Activated T-helper 17 cell treated with anti-CD3 and anti-CD28 coated beads, Interleukin-2, amount 50 U/mL, for 72 hours (primary cell): Measurements from ENCODE around the gene FAM13B. TPM values are rescaled to one million over a fixed set of nuclear protein-coding genes. Genes with fewer than 3 reads are reported as not detected.
"Not testable (repeated sequence)": the region's sequence is repeated elsewhere in the genome, so short reads cannot be mapped to it uniquely, and the experiment has no call there.

Experiments
- ATAC-seq: fragments of 150-1000 bp; cut with Tn5 transposase; replicated peaks from 2 replicates; pipeline ENCODE4 v1.10.0; 2021; ENCODE audit warnings: mild to moderate bottlenecking, moderate library complexity
- H3K27ac Mint-ChIP-seq: one replicate; pipeline ENCODE4 v1.8.0; 2022; ENCODE audit warnings: mixed read lengths
- H3K27me3 Mint-ChIP-seq: one replicate; pipeline ENCODE4 v1.8.0; 2022; ENCODE audit warnings: mixed read lengths
- H3K36me3 Mint-ChIP-seq: one replicate; pipeline ENCODE4 v1.8.0; 2022; ENCODE audit warnings: low read depth, mild to moderate bottlenecking, mixed read lengths
- H3K4me1 Mint-ChIP-seq: one replicate; pipeline ENCODE4 v1.8.0; 2022; ENCODE audit warnings: mixed read lengths
- H3K4me3 Mint-ChIP-seq: one replicate; pipeline ENCODE4 v1.8.0; 2022; ENCODE audit warnings: mild to moderate bottlenecking, mixed read lengths
- H3K9me3 Mint-ChIP-seq: one replicate; pipeline ENCODE4 v1.8.0; 2022; ENCODE audit warnings: mixed read lengths
- total RNA-seq, 2 donors: library from RNA; stranded (reverse); gene quantifications; one replicate each; pipeline ENCODE4 v1.2.3, GENCODE V29; 2022

Gene FAM13B
- total RNA-seq, 2 donors from 2014 or later, result 24.4 to 30.1 TPM

DNA sequence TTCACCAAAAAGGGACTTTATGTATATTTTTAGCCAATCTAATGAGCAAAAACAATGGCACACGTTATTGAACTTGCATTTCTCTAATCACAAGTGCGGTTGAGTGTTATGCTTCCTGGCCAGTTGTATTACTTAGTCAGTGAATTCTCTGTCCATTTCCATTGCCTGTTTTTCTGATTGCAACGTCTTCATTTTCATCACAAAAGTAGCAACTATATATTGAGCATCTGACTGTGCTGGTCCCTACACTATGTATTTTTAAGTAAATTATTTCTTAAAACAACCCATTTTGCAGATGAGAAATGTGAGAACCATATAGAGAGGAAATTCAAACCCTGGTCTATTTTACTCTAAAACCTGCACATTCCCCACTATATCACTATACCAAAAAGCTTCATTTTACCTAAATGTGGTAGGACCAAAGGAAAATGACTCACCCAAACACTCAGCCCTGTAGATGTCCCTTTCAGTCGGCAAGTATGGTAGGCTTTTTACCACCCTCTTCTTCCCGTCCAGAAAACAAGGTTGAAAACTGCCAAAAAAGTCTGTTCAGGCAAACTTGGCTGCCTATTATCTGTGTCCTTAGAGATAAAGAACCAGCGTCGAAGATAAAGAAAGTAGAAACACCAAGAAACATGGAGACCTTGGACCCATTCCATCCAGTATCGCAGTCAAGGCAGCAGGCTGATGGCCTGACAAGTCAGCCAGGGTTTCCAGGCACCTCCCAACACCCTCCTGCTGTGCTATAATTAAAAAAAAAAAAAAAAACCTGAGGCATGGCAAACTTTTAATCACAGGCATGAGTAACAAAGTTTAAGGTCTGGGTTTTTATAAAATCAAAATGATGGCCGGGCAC is 18.8 kb upstream of the FAM13B start:
- Mint-ChIP-seq H3K36me3 (no peaks in the 10 kb centered on the region), H3K27me3 (no peaks in the 10 kb centered on the region), H3K4me3 (no peak overlapping the region), H3K9me3 (no peaks in the 10 kb centered on the region), H3K27ac (no peak overlapping the region), H3K4me1 (peaks cover 11% of the 10 kb centered on the region)
- peak; percentile 50 for ATAC-seq

DNA sequence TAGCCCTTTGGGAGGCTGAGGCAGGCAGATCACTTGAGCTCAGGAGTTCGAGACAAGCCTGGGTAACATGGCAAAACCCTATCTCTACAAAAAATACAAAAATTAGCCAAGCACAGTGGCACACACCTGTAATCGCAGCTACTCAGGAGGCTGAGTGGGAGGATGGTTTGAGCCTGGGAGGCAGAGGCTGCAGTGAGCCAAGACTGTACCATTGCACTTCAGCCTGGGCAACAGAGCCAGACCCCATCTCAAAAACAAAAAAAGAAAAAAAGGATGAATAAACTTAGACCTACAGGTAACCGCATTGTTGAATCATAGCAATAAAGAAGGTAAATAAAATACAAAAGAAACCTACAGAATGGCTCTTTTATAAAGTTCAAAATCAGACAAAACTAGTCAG is 12.4 kb upstream of the FAM13B start:
- H3K27ac Mint-ChIP-seq, H3K4me1 Mint-ChIP-seq, H3K4me3 Mint-ChIP-seq, H3K27me3 Mint-ChIP-seq, ATAC-seq, H3K9me3 Mint-ChIP-seq, H3K36me3 Mint-ChIP-seq: not testable (repeated sequence)

DNA sequence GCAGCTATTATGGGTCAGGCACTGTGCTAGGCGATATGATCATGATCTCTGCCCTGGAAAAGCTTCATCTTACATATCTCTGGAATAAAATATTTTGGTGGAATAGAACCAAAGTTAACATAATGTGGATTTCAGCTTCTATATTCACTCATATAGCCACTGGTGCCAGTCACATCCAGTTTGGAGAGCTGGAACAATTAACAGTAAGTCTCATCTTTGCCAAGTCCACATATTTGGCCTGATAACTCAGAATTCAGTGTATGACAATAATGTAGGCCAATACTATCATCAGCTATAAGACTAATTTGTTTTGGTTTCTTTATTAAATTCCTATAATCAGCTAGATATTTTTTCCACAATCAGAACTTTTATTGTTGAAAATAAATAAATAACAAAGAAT is 5.9 kb upstream of the FAM13B start:
- no peak for ATAC-seq
- no peaks in the 10 kb centered on the region for H3K9me3 Mint-ChIP-seq
- H3K27ac Mint-ChIP-seq, result no peak overlapping the region
- no peak overlapping the region for H3K4me3 Mint-ChIP-seq
- no peaks in the 10 kb centered on the region for H3K27me3 Mint-ChIP-seq
- H3K4me1 Mint-ChIP-seq, result peaks cover 11% of the 10 kb centered on the region
- H3K36me3 Mint-ChIP-seq, result no peaks in the 10 kb centered on the region

DNA sequence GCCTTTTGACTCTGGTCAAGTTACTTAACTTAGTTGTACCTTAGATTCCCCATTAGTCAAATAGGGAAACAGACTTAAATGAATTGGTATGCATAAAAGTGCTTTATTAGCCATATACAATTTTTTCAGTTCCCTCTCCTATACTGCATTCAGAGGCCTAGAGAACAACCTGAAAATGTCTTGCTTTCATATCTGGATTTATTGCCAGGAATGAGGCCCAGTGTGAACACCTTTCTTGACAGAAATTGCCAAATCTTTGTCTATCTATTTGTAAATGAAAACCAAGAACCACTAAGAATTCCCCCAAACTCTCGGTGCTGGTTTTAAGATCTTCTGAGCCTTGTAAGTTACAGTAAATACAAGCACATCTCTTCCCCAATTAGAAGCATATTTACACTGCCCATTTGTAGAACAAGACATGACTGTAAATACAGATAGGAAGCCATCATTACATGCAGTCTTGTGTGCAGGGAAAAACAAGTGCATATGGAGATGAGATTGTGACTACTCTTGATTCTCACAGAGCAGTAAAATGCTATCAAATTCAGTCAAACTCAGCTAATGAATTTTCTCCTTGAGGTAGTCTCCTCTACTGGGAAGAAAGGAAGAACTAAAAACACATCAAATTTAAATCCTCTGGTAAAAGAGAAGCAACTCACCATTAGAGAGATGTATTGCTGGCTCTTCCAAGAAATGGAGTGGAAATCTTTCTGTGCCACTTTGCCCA is 5.2 kb upstream of the FAM13B start:
- H3K27me3 Mint-ChIP-seq, result no peaks in the 10 kb centered on the region
- H3K4me3 Mint-ChIP-seq, result no peak overlapping the region
- H3K27ac Mint-ChIP-seq, result peak overlapping the region; percentile 56
- H3K36me3 Mint-ChIP-seq, result no peaks in the 10 kb centered on the region
- no peak for ATAC-seq
- H3K9me3 Mint-ChIP-seq, result no peaks in the 10 kb centered on the region
- H3K4me1 Mint-ChIP-seq, result peaks cover 14% of the 10 kb centered on the region

DNA sequence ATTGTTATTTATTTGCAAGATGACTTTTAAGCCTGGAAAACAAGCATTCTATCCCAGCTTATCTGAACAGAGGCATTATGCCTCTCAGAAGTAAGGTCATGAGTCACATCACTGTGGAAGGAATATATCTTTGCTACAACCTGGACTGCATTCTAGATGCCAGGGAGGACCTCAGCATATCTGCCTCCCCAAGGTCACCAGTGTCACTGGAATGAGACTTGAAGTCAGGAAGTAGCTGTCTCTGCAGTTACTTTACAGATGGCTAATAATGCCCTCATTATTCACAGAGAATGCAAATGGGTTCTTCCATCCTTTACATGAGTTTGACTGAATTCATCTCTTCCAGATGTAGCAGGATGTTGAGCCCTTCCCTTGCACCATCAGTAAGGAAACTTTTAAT is 4.4 kb upstream of the FAM13B start:
- H3K27ac Mint-ChIP-seq, result no peak overlapping the region
- H3K36me3 Mint-ChIP-seq, result peaks cover 4% of the 10 kb centered on the region
- H3K27me3 Mint-ChIP-seq, result no peaks in the 10 kb centered on the region
- H3K9me3 Mint-ChIP-seq, result no peaks in the 10 kb centered on the region
- no peak overlapping the region for H3K4me3 Mint-ChIP-seq
- peaks cover 14% of the 10 kb centered on the region for H3K4me1 Mint-ChIP-seq
- no peak for ATAC-seq

DNA sequence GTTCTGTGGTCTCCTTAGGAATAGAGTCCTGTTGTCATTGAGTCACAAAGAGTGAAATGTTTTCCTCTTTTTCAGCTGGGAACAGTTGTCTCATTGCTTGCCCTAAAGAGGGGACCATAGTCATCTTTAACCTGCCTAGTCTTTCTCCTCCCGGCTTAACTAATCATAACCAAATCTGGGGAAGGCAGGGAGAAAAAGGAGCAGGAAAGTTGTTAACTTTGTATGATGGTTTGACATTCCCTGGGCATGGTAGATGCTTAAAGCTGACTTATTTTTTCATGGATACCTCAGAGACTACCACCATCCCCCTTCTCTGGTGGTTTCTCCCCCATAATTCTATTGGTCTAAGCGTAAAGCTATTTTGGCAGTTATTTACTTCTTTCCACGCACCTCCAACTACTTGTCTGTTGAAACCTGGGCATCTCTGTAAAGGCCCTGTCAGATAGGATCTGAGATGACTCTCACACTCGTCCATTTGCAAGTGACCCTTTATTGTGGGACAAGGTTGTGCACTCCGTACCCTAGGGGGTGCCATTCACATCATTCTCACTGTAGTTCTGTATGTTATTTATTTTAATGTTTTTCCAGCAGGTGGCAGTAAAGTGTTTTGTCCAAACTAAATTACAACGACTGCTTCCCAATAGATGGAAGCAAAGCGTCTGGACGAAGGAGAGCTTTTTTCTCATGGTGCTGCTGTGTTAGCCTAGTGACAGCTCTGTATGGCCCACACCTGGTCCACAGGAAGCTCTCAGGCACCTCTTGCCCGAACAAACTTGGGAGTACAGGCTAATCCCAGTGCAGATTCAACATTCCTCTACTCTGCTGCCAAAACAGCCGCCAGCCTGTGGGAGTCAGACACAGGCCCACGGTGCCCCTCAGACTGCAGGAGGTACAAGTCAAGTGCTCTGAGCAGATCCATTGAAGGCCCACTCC is 3.0 kb upstream of the FAM13B start:
- H3K36me3 Mint-ChIP-seq, result peaks cover 18% of the 10 kb centered on the region
- ATAC-seq, result peak; percentile 65
- peaks cover 21% of the 10 kb centered on the region for H3K4me1 Mint-ChIP-seq
- H3K9me3 Mint-ChIP-seq, result no peaks in the 10 kb centered on the region
- no peak overlapping the region for H3K4me3 Mint-ChIP-seq
- no peaks in the 10 kb centered on the region for H3K27me3 Mint-ChIP-seq
- H3K27ac Mint-ChIP-seq, result no peak overlapping the region

DNA sequence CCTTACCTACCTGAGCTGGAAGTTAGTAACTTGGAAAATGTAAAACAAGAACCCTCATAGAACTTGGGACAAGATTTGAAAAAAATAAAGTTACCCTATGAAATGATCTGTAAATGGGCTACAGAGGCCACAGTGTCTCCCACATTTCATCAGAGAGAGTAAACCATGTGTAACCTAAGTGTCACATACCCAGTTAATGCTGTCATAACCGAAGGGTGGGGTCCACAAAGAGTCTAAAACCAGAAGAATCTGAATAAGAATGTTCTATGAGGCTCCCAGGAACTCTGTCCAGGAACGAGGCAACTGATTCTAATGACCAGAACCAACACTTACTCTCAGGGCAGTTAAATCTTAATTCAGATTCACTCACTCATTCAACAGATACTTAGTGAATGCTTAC is 1.0 kb upstream of the FAM13B start:
- H3K27ac Mint-ChIP-seq, result peak overlapping the region; percentile 98
- peaks cover 34% of the 10 kb centered on the region for H3K4me1 Mint-ChIP-seq
- peak overlapping the region; percentile 99 for H3K4me3 Mint-ChIP-seq
- peaks cover 38% of the 10 kb centered on the region for H3K36me3 Mint-ChIP-seq
- H3K27me3 Mint-ChIP-seq, result no peaks in the 10 kb centered on the region
- ATAC-seq, result no peak
- no peaks in the 10 kb centered on the region for H3K9me3 Mint-ChIP-seq

DNA sequence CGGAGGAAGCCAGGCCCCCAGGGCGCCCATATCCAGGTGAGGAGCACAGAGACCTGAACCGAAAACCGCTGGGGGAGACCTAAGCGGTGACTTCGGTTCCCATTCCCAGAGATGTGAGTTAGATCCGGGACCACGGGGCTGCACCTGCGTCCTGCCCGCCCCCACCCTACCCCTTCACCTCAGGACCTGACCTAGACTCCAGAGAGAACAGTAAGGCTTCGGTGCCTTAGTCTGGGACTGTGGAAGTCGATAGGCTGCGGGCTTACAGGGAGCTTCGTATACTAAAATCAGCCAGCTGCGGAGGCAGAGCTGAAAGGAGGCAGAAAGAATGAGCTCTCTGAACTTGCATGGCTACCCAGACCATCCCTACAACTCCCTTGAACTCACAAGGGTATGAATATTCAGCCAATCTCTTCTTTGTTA is 518 bp upstream of the FAM13B start:
- Mint-ChIP-seq H3K36me3 (peaks cover 38% of the 10 kb centered on the region), H3K4me3 (peak overlapping the region; percentile 99), H3K4me1 (peaks cover 34% of the 10 kb centered on the region), H3K27me3 (no peaks in the 10 kb centered on the region), H3K27ac (peak overlapping the region; percentile 98), H3K9me3 (no peaks in the 10 kb centered on the region)
- no peak for ATAC-seq

DNA sequence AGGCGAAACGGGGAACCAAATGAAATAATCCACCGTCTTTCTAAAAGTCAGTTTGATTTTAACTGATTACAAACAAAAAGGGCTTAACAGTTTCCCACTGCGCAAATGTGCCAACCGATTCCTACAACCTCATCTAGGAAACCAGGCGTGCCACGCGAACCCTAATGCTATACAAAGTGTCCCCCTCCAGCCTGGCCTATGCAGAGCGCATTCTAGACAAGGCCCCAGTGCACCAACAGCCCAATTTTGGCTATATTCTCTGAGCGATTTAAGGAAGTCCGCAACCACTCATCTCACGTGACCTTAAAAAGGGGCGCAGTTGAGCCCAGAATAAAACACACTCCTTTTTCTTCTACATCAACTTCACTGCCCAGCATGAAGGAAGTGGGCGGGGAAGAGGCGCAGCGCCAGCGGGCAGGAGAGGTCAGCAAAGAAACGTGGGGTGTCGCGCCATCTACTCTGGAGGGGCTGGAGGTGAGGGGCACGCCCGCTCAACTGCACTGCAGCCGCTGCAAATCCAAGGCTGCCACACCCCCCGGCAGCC is 779 bp downstream of the FAM13B start:
- H3K27ac Mint-ChIP-seq, result peak overlapping the region; percentile 98
- peaks cover 40% of the 10 kb centered on the region for H3K4me1 Mint-ChIP-seq
- peak; percentile 54 for ATAC-seq
- H3K9me3 Mint-ChIP-seq, result no peaks in the 10 kb centered on the region
- H3K4me3 Mint-ChIP-seq, result peak overlapping the region; percentile 99
- peaks cover 47% of the 10 kb centered on the region for H3K36me3 Mint-ChIP-seq
- H3K27me3 Mint-ChIP-seq, result no peaks in the 10 kb centered on the region

DNA sequence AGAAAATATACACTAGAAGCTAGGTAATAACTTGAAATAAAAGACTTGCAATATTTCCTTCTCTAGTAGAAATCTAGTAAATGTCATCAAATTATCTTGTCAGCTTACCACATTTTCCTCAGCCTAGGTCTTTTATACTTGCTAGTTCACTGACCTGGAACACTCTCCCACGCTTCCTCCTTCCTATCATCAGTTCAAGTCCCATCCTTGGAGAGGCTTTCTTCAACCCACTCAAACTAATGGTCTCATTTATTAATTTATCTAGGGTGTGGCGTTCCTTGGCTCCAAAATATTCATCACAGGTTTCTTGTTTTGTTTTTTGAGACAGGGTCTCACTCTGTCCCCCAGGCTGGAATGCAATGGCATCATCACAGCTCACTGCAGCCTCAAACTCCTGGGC is 2.9 kb downstream of the FAM13B start:
- H3K4me1 Mint-ChIP-seq, result peaks cover 45% of the 10 kb centered on the region
- no peak for ATAC-seq
- H3K27me3 Mint-ChIP-seq, result no peaks in the 10 kb centered on the region
- H3K27ac Mint-ChIP-seq, result peak overlapping the region; percentile 22
- peaks cover 47% of the 10 kb centered on the region for H3K36me3 Mint-ChIP-seq
- peak overlapping the region; percentile 99 for H3K4me3 Mint-ChIP-seq
- H3K9me3 Mint-ChIP-seq, result no peaks in the 10 kb centered on the region

DNA sequence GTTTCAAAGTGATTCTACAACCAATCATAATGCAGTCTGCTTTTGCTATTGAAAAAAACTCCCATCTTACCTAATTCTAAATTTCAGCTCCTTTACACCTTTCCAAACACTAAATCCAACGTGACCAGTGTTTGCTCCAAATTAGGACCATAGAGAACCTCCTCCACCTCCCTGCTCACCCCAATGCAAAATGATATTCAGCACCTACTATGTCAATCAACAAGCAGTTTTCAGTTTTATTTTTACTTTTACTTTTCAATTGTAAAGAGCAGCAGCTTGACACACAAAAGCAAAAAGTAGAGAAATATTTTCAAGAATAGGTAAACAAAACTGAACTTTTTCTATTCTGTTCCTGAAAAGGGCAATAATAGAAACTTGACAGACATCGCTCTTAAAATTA is 3.4 kb downstream of the FAM13B start:
- no peak for ATAC-seq
- peak overlapping the region; percentile 99 for H3K4me3 Mint-ChIP-seq
- peak overlapping the region; percentile 22 for H3K27ac Mint-ChIP-seq
- peaks cover 50% of the 10 kb centered on the region for H3K4me1 Mint-ChIP-seq
- H3K27me3 Mint-ChIP-seq, result no peaks in the 10 kb centered on the region
- H3K36me3 Mint-ChIP-seq, result peaks cover 47% of the 10 kb centered on the region
- no peaks in the 10 kb centered on the region for H3K9me3 Mint-ChIP-seq

DNA sequence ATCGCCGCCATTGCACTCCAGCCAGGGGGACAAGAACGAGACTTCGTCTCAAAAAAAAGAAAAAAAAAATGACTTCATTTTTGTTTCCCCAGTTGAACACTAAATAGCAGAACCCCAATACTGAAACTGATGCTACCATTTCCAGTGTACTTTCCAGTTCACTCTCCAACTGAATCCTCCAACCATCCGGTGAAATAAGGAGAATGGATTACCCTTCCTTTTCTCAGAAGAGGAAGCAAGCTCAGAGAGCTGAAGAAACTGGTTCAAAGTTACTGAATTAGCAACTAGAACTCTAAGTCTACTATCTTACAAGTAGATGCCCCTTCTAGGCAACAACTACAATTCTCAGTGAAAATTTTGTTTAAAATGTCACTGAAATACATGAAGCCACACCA is 3.9 kb downstream of the FAM13B start:
- no peaks in the 10 kb centered on the region for H3K27me3 Mint-ChIP-seq
- H3K4me3 Mint-ChIP-seq, result peak overlapping the region; percentile 99
- H3K36me3 Mint-ChIP-seq, result peaks cover 47% of the 10 kb centered on the region
- H3K4me1 Mint-ChIP-seq, result peaks cover 55% of the 10 kb centered on the region
- H3K9me3 Mint-ChIP-seq, result no peaks in the 10 kb centered on the region
- ATAC-seq, result no peak
- H3K27ac Mint-ChIP-seq, result peak overlapping the region; percentile 22

DNA sequence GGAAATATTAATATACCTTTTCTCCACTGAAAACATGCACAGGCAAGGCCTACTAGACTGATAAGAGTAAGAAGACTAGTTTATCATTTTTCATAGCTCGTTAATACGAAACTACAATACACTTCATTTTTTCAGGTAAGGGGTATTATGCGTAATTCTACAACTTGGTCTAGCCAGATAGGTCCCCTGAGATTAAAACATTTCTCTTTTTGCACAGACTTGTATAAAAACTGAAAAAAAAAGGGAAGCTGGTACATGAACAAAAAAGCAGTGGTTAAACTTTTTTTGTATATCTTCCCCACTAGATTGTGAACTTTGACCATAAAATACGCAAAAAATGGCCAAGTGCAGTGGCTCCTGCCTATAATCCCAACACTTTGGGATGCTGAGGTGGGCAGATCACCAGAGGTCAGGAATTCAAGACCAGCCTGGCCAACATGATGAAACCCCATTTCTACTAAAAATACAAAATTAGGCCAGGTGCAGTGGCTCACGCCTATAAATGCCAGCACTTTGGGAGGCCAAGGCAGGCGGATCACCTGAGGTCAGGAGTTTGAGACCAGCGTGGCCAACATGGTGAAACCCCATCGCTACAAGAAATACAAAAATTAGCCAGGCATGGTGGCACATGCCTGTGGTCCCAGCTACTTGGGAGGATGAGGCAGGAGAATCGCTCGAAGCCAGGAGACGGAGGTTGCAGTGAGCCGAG is 4.5 kb downstream of the FAM13B start:
- peaks cover 56% of the 10 kb centered on the region for H3K4me1 Mint-ChIP-seq

More for the DNA sequence above, 4.5 kb downstream of the FAM13B start:
- H3K9me3 Mint-ChIP-seq, ATAC-seq, H3K27me3 Mint-ChIP-seq, H3K27ac Mint-ChIP-seq: not testable (repeated sequence)
- peaks cover 47% of the 10 kb centered on the region for H3K36me3 Mint-ChIP-seq
- H3K4me3 Mint-ChIP-seq, result peak overlapping the region; percentile 99
